Adrenal gland (tissue), 12 donors: Measurements from ENCODE around the gene WNT3. TPM values are rescaled to one million over a fixed set of nuclear protein-coding genes. Genes with fewer than 3 reads are reported as not detected.
"Not testable (repeated sequence)": the region's sequence is repeated elsewhere in the genome, so short reads cannot be mapped to it uniquely, and the experiment has no call there.

Experiments used
- DNase-seq, 7 donors: peaks; one replicate each; pipeline ENCODE4 v3.0.0-alpha.2; 2019 to 2020
- H3K27ac ChIP-seq, 5 donors: fragments of 200-600 bp; sonication (generic) in 4 of 5; 1 replicate in 3 of 5; 2 replicates in 2 of 5; pipeline versions ENCODE4 v1.5.1 to v1.8.0; 2016 to 2020; ENCODE audit warnings: mild to moderate bottlenecking in 1 of 5
- H3K27me3 ChIP-seq: fragments of 200-600 bp; 2 replicates; pipeline ENCODE4 v1.8.0; 2021
- H3K36me3 ChIP-seq, 2 donors: fragments of 200-600 bp; replicated peaks in 1 of 2; 1 replicate in 1 of 2; 2 replicates in 1 of 2; pipeline versions ENCODE4 v1.5.1 to v1.8.0; 2018 to 2022
- H3K4me1 ChIP-seq, 2 donors: fragments of 200-600 bp; replicated peaks in 1 of 2; 1 replicate in 1 of 2; 2 replicates in 1 of 2; pipeline versions ENCODE4 v1.5.1 to v1.8.0; 2018 to 2021
- H3K4me3 ChIP-seq, 4 donors: fragments of 200-600 bp; sonication (generic) in 3 of 4; one replicate each; pipeline ENCODE4 v1.5.1; 2016 to 2018
- H3K9me3 ChIP-seq, 3 donors: fragments of 200-600 bp; sonication (generic) in 1 of 3; replicated peaks in 1 of 3; 1 replicate in 2 of 3; 2 replicates in 1 of 3; pipeline versions ENCODE4 v1.5.1 to v1.8.0; 2016 to 2021
- POLR2A ChIP-seq, 2 donors: fragments of 450-650 bp; IDR thresholded peaks; one replicate each; pipeline ENCODE4 v1.6.1; 2017; ENCODE audit warnings: antibody characterized with exemption in 2 of 2, mild to moderate bottlenecking in 2 of 2, moderate library complexity in 1 of 2
- WGBS, 4 donors: extraction: QIAGEN DNeasy Blood & Tissue Kit in 2 of 4; methylation state at CpG; one replicate each; pipeline versions ENCODE4 v1.1.5 to v1.1.7; 2013 to 2017; 5-methylcytosine and 5-hydroxymethylcytosine counted together
- intact Hi-C, 2 donors: fragments of 100-400 bp; cut with DNase I; formaldehyde crosslinking; loops; one replicate each; pipeline versions ENCODE4 v1.14.1 to v1.15.0; 2022 to 2023
- polyA plus RNA-seq, 3 donors: library from polyadenylated mRNA; stranded (reverse); fragments of 200-250 nt in 2 of 3; fragments of 350-450 nt in 1 of 3; fragmentation: Illumina TruSeq in 1 of 3; extraction: RNeasy Lipid Tissue Mini Kit (QIAGEN cat#74804) in 1 of 3; gene quantifications; one replicate each; pipeline ENCODE4 v1.2.3, GENCODE V29; 2013 to 2014
- total RNA-seq, 9 donors: library from RNA; depleted of rRNA in 4 of 9; stranded (reverse); fragments of >200 nt in 4 of 9; fragments of 120-200 nt in 1 of 9; fragmentation: NEBNext Ultra II Directional in 1 of 9; extraction: Animal tissue kit (Norgen Biotek cat#: 25700) in 1 of 9; gene quantifications; one replicate each; pipeline versions ENCODE4 v1.1.0 to v1.2.4, GENCODE V29; 2013 to 2023
- TF ChIP-seq, protein P1 (sequence below), 6 experiments: fragments of 450-650 bp in 4 of 6; fragments of 200-600 bp in 2 of 6; sonication (generic) in 1 of 6; IDR thresholded peaks; 1 replicate in 5 of 6; 2 replicates in 1 of 6; pipeline versions ENCODE4 v1.5.1 to v1.8.0; 2016 to 2021; ENCODE audit warnings: antibody characterized with exemption in 6 of 6, mild to moderate bottlenecking in 2 of 6, moderate library complexity in 1 of 6
- donor health status: healthy with polysubstance abuse.
- donor health status: Bipolar disorder and iron deficiency.
- donor health status: DM: yes; HTN: yes; CAD: no.
- donor health status: DM: no; HTN: no; CAD: no.
- donor health status: DM: no; HTN: no; CAD: no.
- donor health status: DM: yes; HTN: yes; CAD: no.

Gene WNT3
- total and polyA plus RNA-seq, 12 donors, result 0.16 to 1.1 (median 0.46) TPM; not detected in 2

DNA sequence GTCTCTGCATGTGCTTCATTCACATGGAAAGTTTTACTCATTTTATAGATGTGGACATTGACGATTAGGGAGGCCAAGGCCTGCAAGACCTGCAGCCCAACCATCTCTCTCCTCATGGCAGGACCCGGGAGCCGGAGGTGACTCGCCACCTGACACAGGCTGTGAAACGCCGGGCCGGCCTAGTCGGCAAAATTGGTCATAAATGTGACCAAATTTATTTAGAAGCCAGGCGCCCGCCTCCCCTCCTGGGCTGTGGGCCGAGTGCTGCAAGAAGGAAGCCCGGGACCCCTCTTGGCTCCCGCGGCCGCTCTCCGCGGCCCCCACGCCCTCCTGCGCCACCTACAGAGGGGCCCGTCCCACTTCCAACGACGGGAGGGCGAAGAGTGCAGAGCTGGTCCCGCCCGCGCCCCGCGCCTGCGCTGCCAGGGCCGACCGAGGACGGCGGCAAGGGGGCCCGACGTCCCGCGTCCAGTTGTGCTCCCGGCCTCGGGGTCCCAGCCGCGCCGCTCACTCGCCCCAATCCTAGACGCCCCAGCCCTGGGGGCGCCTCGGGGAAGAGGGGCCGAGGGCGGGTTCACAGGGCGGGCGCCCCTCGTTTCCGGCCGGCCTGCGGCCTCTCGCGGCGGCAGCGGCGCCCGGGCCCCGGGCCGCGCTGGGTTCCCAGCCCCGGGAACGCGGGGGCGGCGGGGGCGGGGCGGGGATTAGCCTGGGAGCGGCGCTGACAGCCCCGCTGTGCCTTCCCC lies 47.5 kb downstream of the WNT3 start:
- peak overlapping the region in 1 of 4 donors; percentile 73 for H3K4me3 ChIP-seq
- TF ChIP-seq, protein P1, sequence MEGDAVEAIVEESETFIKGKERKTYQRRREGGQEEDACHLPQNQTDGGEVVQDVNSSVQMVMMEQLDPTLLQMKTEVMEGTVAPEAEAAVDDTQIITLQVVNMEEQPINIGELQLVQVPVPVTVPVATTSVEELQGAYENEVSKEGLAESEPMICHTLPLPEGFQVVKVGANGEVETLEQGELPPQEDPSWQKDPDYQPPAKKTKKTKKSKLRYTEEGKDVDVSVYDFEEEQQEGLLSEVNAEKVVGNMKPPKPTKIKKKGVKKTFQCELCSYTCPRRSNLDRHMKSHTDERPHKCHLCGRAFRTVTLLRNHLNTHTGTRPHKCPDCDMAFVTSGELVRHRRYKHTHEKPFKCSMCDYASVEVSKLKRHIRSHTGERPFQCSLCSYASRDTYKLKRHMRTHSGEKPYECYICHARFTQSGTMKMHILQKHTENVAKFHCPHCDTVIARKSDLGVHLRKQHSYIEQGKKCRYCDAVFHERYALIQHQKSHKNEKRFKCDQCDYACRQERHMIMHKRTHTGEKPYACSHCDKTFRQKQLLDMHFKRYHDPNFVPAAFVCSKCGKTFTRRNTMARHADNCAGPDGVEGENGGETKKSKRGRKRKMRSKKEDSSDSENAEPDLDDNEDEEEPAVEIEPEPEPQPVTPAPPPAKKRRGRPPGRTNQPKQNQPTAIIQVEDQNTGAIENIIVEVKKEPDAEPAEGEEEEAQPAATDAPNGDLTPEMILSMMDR (IDR thresholded peaks at IDR 0.05), result no peak
- no peak for TF ChIP-seq POLR2A (IDR thresholded peaks at IDR 0.05)
- H3K36me3 ChIP-seq, result no peaks in the 10 kb centered on the region
- peak in 4 of 7 donors; percentile 28 to 61 (median 42) for DNase-seq
- WGBS, 4 donors, result 6 to 16% (median 10%) methylated on average over 24 to 73 of the region's 73 CpGs
- no peaks in the 10 kb centered on the region for H3K9me3 ChIP-seq
- H3K27me3 ChIP-seq, result no peaks in the 10 kb centered on the region
- H3K4me1 ChIP-seq, result peaks cover 6 to 23% of the 10 kb centered on the region in 2 donors
- H3K27ac ChIP-seq, result peak overlapping the region in 1 of 5 donors; percentile 65
- intact Hi-C loops, result no loop called here

DNA sequence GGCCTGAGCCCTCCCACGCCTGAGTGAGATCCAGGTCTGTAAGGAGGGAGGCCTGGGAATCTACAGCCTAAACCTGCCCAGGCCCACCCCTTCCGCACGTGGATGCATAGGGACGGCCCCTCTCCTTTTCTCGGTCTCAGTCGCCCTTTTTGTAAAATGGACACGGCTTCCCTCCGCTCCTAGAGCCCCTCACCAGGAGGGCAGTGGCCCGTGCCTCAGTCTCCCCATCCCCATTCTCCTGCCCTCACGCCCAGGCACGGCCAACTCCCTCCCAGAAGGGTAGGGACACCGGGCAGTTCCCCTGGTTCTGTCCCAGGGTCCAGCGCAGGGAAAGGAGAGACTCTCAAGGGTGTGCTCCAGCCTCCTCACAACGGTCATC lies 48.1 kb downstream of the WNT3 start:
- no peaks in the 10 kb centered on the region for H3K36me3 ChIP-seq
- peak overlapping the region in 1 of 4 donors; percentile 73 for H3K4me3 ChIP-seq
- intact Hi-C loops, result no loop called here
- DNase-seq, result no peak
- 66 to 75% (median 73%) methylated on average over 10 to 14 of the region's 14 CpGs for WGBS, 4 donors
- H3K4me1 ChIP-seq, result peaks cover 6 to 23% of the 10 kb centered on the region in 2 donors
- no peak overlapping the region for H3K27ac ChIP-seq
- no peaks in the 10 kb centered on the region for H3K9me3 ChIP-seq
- no peak for TF ChIP-seq POLR2A (IDR thresholded peaks at IDR 0.05)
- TF ChIP-seq, protein P1 (IDR thresholded peaks at IDR 0.05), result no peak
- no peaks in the 10 kb centered on the region for H3K27me3 ChIP-seq

DNA sequence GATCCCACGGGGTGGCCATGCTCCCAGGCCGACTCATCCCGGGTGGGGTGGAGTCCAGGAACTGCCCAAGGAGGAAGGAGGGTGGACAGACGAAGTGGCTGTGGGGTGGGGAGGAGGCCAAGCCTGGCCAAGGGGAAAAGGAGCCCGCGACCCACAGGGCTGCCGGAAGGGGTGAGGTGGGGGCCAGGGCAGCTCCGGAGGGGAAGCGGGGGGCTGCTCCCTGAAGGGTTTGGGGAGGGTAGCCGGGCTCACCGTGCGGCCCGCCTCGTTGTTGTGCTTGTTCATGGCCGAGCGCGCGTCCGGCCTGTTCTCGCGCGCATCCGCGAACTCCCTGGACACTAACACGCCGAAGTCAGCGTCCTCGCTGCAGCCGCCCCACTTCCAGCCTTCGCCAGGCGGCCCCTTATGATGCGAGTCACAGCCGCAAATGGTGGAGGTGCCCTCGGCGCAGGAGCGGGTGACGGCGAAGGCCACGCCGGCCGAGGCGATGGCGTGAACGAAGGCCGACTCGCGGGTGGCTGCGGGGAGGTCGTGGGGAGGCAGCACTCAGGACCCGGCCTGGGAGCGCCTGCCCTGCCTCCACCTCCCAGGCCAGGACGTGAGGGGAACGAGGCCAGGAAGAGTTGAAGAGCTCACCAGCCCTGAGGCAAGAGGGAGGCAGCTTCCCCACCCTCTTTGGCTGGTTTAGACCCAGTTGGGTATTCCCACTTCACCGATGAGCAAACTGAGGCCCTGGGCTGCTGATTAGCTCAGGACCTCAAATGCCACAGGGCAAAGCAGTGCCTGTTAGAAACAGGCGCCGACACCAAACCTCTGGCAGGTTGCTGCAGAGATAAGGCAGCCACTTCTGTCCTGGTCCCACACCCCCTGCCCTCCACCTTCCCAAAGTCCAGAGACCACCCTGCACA lies 48.7 kb downstream of the WNT3 start:
- no peaks in the 10 kb centered on the region for H3K27me3 ChIP-seq
- DNase-seq, result peak in 2 of 7 donors; percentile 17 to 26
- TF ChIP-seq POLR2A (IDR thresholded peaks at IDR 0.05), result no peak
- TF ChIP-seq, protein P1 (IDR thresholded peaks at IDR 0.05), result no peak
- H3K4me1 ChIP-seq, result peaks cover 6 to 27% of the 10 kb centered on the region in 2 donors
- intact Hi-C loops, result no loop called here
- WGBS, 4 donors, result 11 to 26% (median 15%) methylated on average over 13 to 56 of the region's 56 CpGs
- H3K27ac ChIP-seq, result no peak overlapping the region
- no peaks in the 10 kb centered on the region for H3K9me3 ChIP-seq
- H3K4me3 ChIP-seq, result peak overlapping the region in 1 of 4 donors; percentile 48
- H3K36me3 ChIP-seq, result no peaks in the 10 kb centered on the region

DNA sequence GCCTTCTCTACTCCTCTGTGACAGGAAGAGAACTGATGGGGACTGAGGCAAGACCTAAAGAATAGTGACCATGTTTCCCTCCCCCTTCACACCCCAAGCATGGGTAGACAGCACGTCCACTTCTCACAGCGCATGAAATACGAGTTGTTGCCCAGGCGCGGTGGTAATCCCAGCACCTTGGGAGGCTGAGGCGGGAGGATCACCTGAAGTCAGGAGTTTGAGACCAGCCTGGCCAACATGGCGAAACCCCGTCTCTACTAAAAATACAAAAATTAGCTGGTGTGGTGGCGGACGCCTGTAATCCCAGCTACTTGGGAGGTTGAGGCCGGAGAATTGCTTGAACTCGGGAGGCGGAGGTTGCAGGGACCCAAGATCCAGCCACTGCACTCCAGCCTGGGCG lies 49.6 kb downstream of the WNT3 start:
- H3K36me3 ChIP-seq, DNase-seq, intact Hi-C loops, H3K27ac ChIP-seq, H3K4me3 ChIP-seq, H3K9me3 ChIP-seq, H3K27me3 ChIP-seq: not testable (repeated sequence)
- peaks cover 8 to 28% of the 10 kb centered on the region in 2 donors for H3K4me1 ChIP-seq
- 95 to 99% (median 96%) methylated on average over 14 of the region's 14 CpGs for WGBS, 4 donors
